HEK293 (cell line): ENCODE data around the gene MTRF1L.

Experiments
- ZFP41 ChIP-seq: fragments of 450-650 bp; formaldehyde crosslinking; IDR thresholded peaks from 2 replicates; pipeline ENCODE4 v1.5.1; 2016; ENCODE audit warnings: missing biosample characterization, missing genetic modification characterization, borderline replicate concordance
- ZIC2 ChIP-seq: fragments of 450-650 bp; formaldehyde crosslinking; IDR thresholded peaks from 2 replicates; pipeline ENCODE4 v1.5.1; 2016; ENCODE audit warnings: missing biosample characterization, missing genetic modification characterization
- ZNF768 ChIP-seq: fragments of 450-650 bp; formaldehyde crosslinking; IDR thresholded peaks from 2 replicates; pipeline ENCODE4 v1.5.1; 2018; ENCODE audit warnings: missing biosample characterization, mild to moderate bottlenecking, missing genetic modification characterization
- TF ChIP-seq, protein P1 (sequence below): fragments of 450-650 bp; formaldehyde crosslinking; IDR thresholded peaks from 2 replicates; pipeline ENCODE4 v1.5.1; 2016; ENCODE audit warnings: missing biosample characterization, missing genetic modification characterization

DNA sequence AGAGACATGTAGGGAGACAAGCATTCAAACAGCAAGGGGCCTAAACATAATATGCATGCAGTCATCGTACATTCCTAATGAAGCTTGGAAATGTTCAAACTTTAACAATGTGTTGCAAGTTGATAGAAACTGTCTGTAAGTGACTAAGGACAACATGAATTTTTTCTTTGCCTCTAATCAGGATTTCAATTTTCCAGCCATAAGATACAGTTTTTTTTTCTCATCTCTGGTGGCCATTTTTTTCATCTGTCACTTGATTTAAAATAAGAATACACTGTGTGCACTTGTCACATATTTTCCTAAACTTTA lies 22.2 kb upstream of the MTRF1L start:
- TF ChIP-seq ZIC2 (tag by site-specific recombination), result no peak
- no peak for TF ChIP-seq ZNF768 (tag by site-specific recombination)
- TF ChIP-seq, protein P1, sequence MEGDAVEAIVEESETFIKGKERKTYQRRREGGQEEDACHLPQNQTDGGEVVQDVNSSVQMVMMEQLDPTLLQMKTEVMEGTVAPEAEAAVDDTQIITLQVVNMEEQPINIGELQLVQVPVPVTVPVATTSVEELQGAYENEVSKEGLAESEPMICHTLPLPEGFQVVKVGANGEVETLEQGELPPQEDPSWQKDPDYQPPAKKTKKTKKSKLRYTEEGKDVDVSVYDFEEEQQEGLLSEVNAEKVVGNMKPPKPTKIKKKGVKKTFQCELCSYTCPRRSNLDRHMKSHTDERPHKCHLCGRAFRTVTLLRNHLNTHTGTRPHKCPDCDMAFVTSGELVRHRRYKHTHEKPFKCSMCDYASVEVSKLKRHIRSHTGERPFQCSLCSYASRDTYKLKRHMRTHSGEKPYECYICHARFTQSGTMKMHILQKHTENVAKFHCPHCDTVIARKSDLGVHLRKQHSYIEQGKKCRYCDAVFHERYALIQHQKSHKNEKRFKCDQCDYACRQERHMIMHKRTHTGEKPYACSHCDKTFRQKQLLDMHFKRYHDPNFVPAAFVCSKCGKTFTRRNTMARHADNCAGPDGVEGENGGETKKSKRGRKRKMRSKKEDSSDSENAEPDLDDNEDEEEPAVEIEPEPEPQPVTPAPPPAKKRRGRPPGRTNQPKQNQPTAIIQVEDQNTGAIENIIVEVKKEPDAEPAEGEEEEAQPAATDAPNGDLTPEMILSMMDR (tag by site-specific recombination), result no peak
- TF ChIP-seq ZFP41 (tag by site-specific recombination), result no peak
